GM18507 (cell line): ENCODE measurements around the gene TTC3.
"Not testable (repeated sequence)": the region's sequence is repeated elsewhere in the genome, so short reads cannot be mapped to it uniquely, and the experiment has no call there.

Experiments
- DNase-seq: peaks from one replicate; pipeline ENCODE4 v3.0.0; 2011; ENCODE audit warnings: low read depth; ENCODE audit not compliant: insufficient read length; ENCODE audit errors: extremely low spot score
- FAIRE-seq: peaks from 2 replicates; lab custom pipeline; 2011; peaks lifted over from hg19 to GRCh38; lab: Jason Lieb, UNC

The TTC3 gene

GRCh38 chr21:37208056-37208721 lies 135.1 kb downstream of the TTC3 start:
- DNase-seq (peak; percentile 68), FAIRE-seq (peak; percentile 90)

- FAIRE-seq: no peak
- DNase-seq: peak; percentile 58
Observed at GRCh38 chr21:37208741-37209225, 135.7 kb downstream of the TTC3 start.

- FAIRE-seq (no peak), DNase-seq (no peak)
Observed at GRCh38 chr21:37210130-37210529, 137.1 kb downstream of the TTC3 start.

- DNase-seq (no peak), FAIRE-seq (no peak)
Observed at GRCh38 chr21:37210799-37211198, 137.7 kb downstream of the TTC3 start.

- FAIRE-seq (no peak), DNase-seq (no peak)
Observed at GRCh38 chr21:37214952-37215351, 141.9 kb downstream of the TTC3 start.

GRCh38 chr21:37219761-37220432 lies 146.8 kb downstream of the TTC3 start:
- DNase-seq (no peak), FAIRE-seq (no peak)

- FAIRE-seq: peak; percentile 9
- peak; percentile 35 for DNase-seq
Observed at GRCh38 chr21:37220433-37220980, 147.5 kb downstream of the TTC3 start.

- FAIRE-seq: peak; percentile 89
- peak; percentile 87 for DNase-seq
Observed at GRCh38 chr21:37220981-37221664, 148.1 kb downstream of the TTC3 start.

GRCh38 chr21:37222248-37222647 lies 149.2 kb downstream of the TTC3 start:
- not testable (repeated sequence) for DNase-seq, FAIRE-seq

GRCh38 chr21:37223804-37224345 lies 150.8 kb downstream of the TTC3 start:
- no peak for DNase-seq
- FAIRE-seq: no peak

- FAIRE-seq (no peak), DNase-seq (no peak)
Observed at GRCh38 chr21:37224861-37225839, 152.1 kb downstream of the TTC3 start.

- DNase-seq (no peak), FAIRE-seq (no peak)
Observed at GRCh38 chr21:37226041-37226920, 153.2 kb downstream of the TTC3 start.

GRCh38 chr21:37227071-37228002 lies 154.3 kb downstream of the TTC3 start:
- FAIRE-seq (no peak), DNase-seq (no peak)

GRCh38 chr21:37228003-37228400 lies 154.9 kb downstream of the TTC3 start:
- no peak for FAIRE-seq

GRCh38 chr21:37230632-37231248 lies 157.7 kb downstream of the TTC3 start:
- DNase-seq (no peak), FAIRE-seq (no peak)

More at GRCh38 chr21:37228003-37228400, 154.9 kb downstream of the TTC3 start:
- DNase-seq: no peak

GRCh38 chr21:37231249-37231645 lies 158.2 kb downstream of the TTC3 start:
- no peak for DNase-seq
- FAIRE-seq: no peak
